Left lung (tissue), 10 donors: Measurements from ENCODE around the gene RNF13. TPM values are rescaled to one million over a fixed set of nuclear protein-coding genes. Genes with fewer than 3 reads are reported as not detected.

ENCODE experiments used
- ATAC-seq: fragments of 200-7000 bp; cut with Tn5 transposase; one replicate; pipeline ENCODE4 v1.9.1; 2020; ENCODE audit warnings: moderate library complexity
- DNase-seq, 4 donors: peaks; one replicate each; pipeline ENCODE4 v3.0.0-alpha.2; 2013 to 2020
- H3K27ac ChIP-seq, 2 donors: fragments of 200-600 bp; sonication (generic) in 1 of 2; one replicate each; pipeline versions ENCODE4 v1.5.0 to v1.8.0; 2020 to 2021
- H3K27me3 ChIP-seq, 2 donors: fragments of 200-600 bp; sonication (generic) in 1 of 2; one replicate each; pipeline versions ENCODE4 v1.5.0 to v1.8.0; 2020 to 2021
- H3K36me3 ChIP-seq, 2 donors: fragments of 200-600 bp; sonication (generic) in 1 of 2; one replicate each; pipeline versions ENCODE4 v1.5.0 to v1.8.0; 2020 to 2021
- H3K4me1 ChIP-seq, 2 donors: fragments of 200-600 bp; one replicate each; pipeline ENCODE4 v1.8.0; 2021
- H3K4me3 ChIP-seq, 2 donors: fragments of 200-600 bp; sonication (generic) in 1 of 2; one replicate each; pipeline versions ENCODE4 v1.5.0 to v1.8.0; 2020 to 2021; ENCODE audit warnings: mild to moderate bottlenecking in 1 of 2
- H3K9me3 ChIP-seq, 2 donors: fragments of 200-600 bp; sonication (generic) in 1 of 2; one replicate each; pipeline versions ENCODE4 v1.5.0 to v1.8.0; 2020 to 2021
- CTCF ChIP-seq, 2 donors: fragments of 200-600 bp; sonication (generic) in 1 of 2; IDR thresholded peaks; one replicate each; pipeline versions ENCODE4 v1.5.0 to v1.8.0; 2021; ENCODE audit warnings: antibody characterized with exemption in 2 of 2
- intact Hi-C, 2 donors: fragments of 100-400 bp; cut with DNase I; formaldehyde crosslinking; loops; one replicate each; pipeline versions ENCODE4 v1.11.2 to v1.14.2; 2022
- polyA plus RNA-seq, 6 donors: library from polyadenylated mRNA; unstranded; fragments of 120-200 nt; gene quantifications; one replicate each; pipeline ENCODE4 v1.2.1, GENCODE V29; 2013; ENCODE audit not compliant: insufficient read length in 6 of 6
- total RNA-seq, 2 donors: library from RNA; stranded (reverse); fragmentation: NEBNext Ultra II Directional; extraction: Animal tissue kit (Norgen Biotek cat#: 25700); gene quantifications; one replicate each; pipeline ENCODE4 v1.2.1, GENCODE V29; 2021
- donor health status: DM: no; HTN: yes; CAD: no.
- donor health status: DM: no; HTN: no; CAD: no.

The RNF13 gene
- total and polyA plus RNA-seq, 8 donors = 64.9 to 126 (median 73.6) TPM

GRCh38 chr3:149796026-149796425, 17.0 kb upstream of the RNF13 start:
- H3K4me3 ChIP-seq = no peak overlapping the region
- H3K4me1 ChIP-seq = no peaks in the 10 kb centered on the region
- H3K9me3 ChIP-seq = no peaks in the 10 kb centered on the region
- ATAC-seq = no peak
- TF ChIP-seq CTCF (IDR thresholded peaks at IDR 0.05) = no peak
- H3K36me3 ChIP-seq = no peaks in the 10 kb centered on the region
- intact Hi-C loops = no loop called here
- no peak for DNase-seq
- no peaks in the 10 kb centered on the region for H3K27me3 ChIP-seq
- H3K27ac ChIP-seq = no peak overlapping the region

GRCh38 chr3:149800693-149801092, 12.3 kb upstream of the RNF13 start:
- Histone ChIP-seq H3K27ac (no peak overlapping the region), H3K9me3 (no peaks in the 10 kb centered on the region), H3K4me1 (no peaks in the 10 kb centered on the region), H3K4me3 (no peak overlapping the region), H3K27me3 (no peaks in the 10 kb centered on the region), H3K36me3 (no peaks in the 10 kb centered on the region)
- ATAC-seq = no peak
- DNase-seq = no peak
- TF ChIP-seq CTCF (IDR thresholded peaks at IDR 0.05) = no peak
- intact Hi-C loops = no loop called here

- TF ChIP-seq CTCF (IDR thresholded peaks at IDR 0.05) = no peak
- ATAC-seq = no peak
- intact Hi-C loops = no loop called here
Measured at GRCh38 chr3:149801195-149801594, 11.8 kb upstream of the RNF13 start.

GRCh38 chr3:149801639-149802038, 11.4 kb upstream of the RNF13 start:
- no peak for TF ChIP-seq CTCF (IDR thresholded peaks at IDR 0.05)

More at GRCh38 chr3:149801195-149801594, 11.8 kb upstream of the RNF13 start:
- Histone ChIP-seq H3K9me3 (no peaks in the 10 kb centered on the region), H3K27ac (no peak overlapping the region), H3K4me1 (no peaks in the 10 kb centered on the region), H3K4me3 (no peak overlapping the region), H3K27me3 (no peaks in the 10 kb centered on the region), H3K36me3 (no peaks in the 10 kb centered on the region)
- no peak for DNase-seq

GRCh38 chr3:149806171-149806778, 6.7 kb upstream of the RNF13 start:
- TF ChIP-seq CTCF (IDR thresholded peaks at IDR 0.05) = no peak
- no peak for ATAC-seq
- no peaks in the 10 kb centered on the region for H3K9me3 ChIP-seq
- H3K4me3 ChIP-seq = no peak overlapping the region
- H3K27ac ChIP-seq = no peak overlapping the region
- no peaks in the 10 kb centered on the region for H3K36me3 ChIP-seq
- no peaks in the 10 kb centered on the region for H3K27me3 ChIP-seq
- peaks cover 0 to 3% of the 10 kb centered on the region in 2 donors for H3K4me1 ChIP-seq
- intact Hi-C loops = no loop called here
- DNase-seq = no peak

More at GRCh38 chr3:149801639-149802038, 11.4 kb upstream of the RNF13 start:
- no peaks in the 10 kb centered on the region for H3K4me1 ChIP-seq
- no peaks in the 10 kb centered on the region for H3K36me3 ChIP-seq
- ATAC-seq = no peak
- H3K27me3 ChIP-seq = no peaks in the 10 kb centered on the region
- no peak overlapping the region for H3K27ac ChIP-seq
- no peak overlapping the region for H3K4me3 ChIP-seq
- intact Hi-C loops = no loop called here
- no peaks in the 10 kb centered on the region for H3K9me3 ChIP-seq
- DNase-seq = no peak
